Neural crest cell (in vitro differentiated cells): ENCODE data around the gene VPS37C. TPM values are rescaled to one million over a fixed set of nuclear protein-coding genes. Genes with fewer than 3 reads are reported as not detected.

Source experiments
- DNase-seq: peaks from one replicate; pipeline ENCODE4 v3.0.0; 2021; ENCODE audit warnings: low read depth, mixed read lengths, low spot score
- H3K27ac Mint-ChIP-seq: one replicate; pipeline ENCODE4 v1.8.0; 2021; ENCODE audit warnings: mild to moderate bottlenecking, mixed read lengths; ENCODE audit not compliant: unreplicated experiment
- H3K27me3 Mint-ChIP-seq: 2 replicates; pipeline ENCODE4 v1.8.0; 2021; ENCODE audit warnings: low read depth, mild to moderate bottlenecking, mixed read lengths
- H3K36me3 Mint-ChIP-seq: 2 replicates; pipeline ENCODE4 v1.8.0; 2021; ENCODE audit warnings: low read depth, mild to moderate bottlenecking, mixed read lengths
- H3K4me1 Mint-ChIP-seq: 2 replicates; pipeline ENCODE4 v1.8.0; 2021; ENCODE audit warnings: mixed read lengths
- H3K4me3 Mint-ChIP-seq: one replicate; pipeline ENCODE4 v1.8.0; 2021; ENCODE audit warnings: mild to moderate bottlenecking, mixed read lengths
- H3K9me3 Mint-ChIP-seq: 2 replicates; pipeline ENCODE4 v1.8.0; 2021; ENCODE audit warnings: mixed read lengths
- total RNA-seq: library from RNA; stranded (reverse); gene quantifications from 2 replicates; pipeline ENCODE4 v1.2.1, GENCODE V29; 2021
- TF ChIP-seq, protein P1 (sequence below): fragments of 200-600 bp; sonication (generic); conservative IDR thresholded peaks from 2 replicates; pipeline ENCODE4 v1.5.0; 2021; ENCODE audit warnings: antibody characterized with exemption, mild to moderate bottlenecking

Gene VPS37C
- total RNA-seq, 1 donor from 2014 or later, result 25.8 TPM

DNA sequence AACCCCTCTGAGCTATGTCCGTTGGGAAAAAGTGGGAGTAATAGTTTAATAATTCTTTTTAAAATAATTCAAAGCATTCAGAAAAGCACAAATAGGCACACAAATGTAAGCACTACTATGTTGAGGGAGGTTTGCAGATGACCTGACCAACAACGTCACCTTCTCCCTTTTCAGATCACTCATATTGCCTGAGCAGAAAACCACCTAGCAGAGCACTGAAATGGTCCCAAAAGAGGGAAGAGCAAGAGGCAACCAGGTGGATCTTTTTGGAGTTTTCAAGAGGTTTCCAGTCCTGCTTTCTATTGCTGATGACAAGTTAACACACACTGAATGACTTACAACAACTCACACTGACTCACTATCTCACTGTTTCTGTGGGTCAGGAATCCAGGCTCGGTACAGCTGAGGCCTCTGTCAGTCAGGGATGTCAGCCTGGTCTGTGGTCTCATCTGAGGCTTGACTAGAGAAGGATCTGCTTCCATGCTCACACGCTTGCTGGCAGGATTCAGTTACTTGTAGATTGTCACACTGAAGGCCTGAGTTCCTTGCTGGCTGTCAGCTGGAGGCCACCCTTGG lies 37.8 kb upstream of the VPS37C start:
- Mint-ChIP-seq H3K27ac (no peak overlapping the region), H3K36me3 (no peaks in the 10 kb centered on the region), H3K4me1 (peaks cover 4% of the 10 kb centered on the region), H3K9me3 (no peaks in the 10 kb centered on the region), H3K4me3 (no peak overlapping the region), H3K27me3 (peaks cover 6% of the 10 kb centered on the region)
- TF ChIP-seq, protein P1, sequence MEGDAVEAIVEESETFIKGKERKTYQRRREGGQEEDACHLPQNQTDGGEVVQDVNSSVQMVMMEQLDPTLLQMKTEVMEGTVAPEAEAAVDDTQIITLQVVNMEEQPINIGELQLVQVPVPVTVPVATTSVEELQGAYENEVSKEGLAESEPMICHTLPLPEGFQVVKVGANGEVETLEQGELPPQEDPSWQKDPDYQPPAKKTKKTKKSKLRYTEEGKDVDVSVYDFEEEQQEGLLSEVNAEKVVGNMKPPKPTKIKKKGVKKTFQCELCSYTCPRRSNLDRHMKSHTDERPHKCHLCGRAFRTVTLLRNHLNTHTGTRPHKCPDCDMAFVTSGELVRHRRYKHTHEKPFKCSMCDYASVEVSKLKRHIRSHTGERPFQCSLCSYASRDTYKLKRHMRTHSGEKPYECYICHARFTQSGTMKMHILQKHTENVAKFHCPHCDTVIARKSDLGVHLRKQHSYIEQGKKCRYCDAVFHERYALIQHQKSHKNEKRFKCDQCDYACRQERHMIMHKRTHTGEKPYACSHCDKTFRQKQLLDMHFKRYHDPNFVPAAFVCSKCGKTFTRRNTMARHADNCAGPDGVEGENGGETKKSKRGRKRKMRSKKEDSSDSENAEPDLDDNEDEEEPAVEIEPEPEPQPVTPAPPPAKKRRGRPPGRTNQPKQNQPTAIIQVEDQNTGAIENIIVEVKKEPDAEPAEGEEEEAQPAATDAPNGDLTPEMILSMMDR, result no peak
- no peak for DNase-seq

DNA sequence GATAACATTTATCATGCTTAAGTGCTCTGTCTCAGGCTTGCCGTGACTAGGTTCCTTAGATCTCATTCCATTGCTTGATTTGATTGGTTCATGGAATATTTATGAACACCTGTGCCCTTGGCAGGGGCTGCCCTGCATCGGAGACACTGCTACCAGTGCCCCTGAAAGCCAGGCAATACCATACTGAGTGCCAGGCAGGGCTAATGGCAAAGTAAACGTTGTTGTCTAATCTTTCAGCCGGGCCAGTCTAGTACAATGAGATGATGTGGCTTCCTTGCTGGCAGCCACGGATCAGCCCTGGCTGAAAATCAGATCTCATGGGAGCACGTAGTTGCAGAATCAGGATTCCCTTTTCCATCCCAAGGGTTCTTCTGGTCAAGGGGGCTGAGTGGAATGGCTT lies 37.1 kb upstream of the VPS37C start:
- no peak overlapping the region for H3K4me3 Mint-ChIP-seq
- H3K9me3 Mint-ChIP-seq, result no peaks in the 10 kb centered on the region
- H3K4me1 Mint-ChIP-seq, result peaks cover 4% of the 10 kb centered on the region
- no peaks in the 10 kb centered on the region for H3K36me3 Mint-ChIP-seq
- TF ChIP-seq, protein P1, result no peak
- H3K27ac Mint-ChIP-seq, result no peak overlapping the region
- H3K27me3 Mint-ChIP-seq, result peaks cover 6% of the 10 kb centered on the region
- no peak for DNase-seq

DNA sequence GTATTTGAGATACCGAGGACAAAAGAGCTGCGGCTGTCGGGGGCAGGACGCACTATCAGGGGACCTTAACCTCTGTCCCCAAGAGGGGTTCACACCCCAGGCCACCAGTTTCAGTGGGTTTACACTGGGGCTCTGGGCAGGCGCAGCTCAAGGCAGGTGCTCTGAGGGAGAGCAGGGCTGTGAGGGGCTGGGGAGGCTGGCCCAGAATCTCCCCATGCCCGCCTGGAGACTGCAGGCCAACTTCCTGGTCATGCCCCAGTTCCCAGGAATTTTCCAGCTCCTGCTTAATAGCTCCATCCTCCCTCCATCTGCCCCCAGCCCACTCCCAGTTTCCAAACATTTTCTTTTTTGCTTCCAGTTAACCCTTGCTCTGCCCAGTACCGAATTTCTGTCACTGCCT lies 34.5 kb upstream of the VPS37C start:
- Mint-ChIP-seq H3K4me1 (no peaks in the 10 kb centered on the region), H3K4me3 (no peak overlapping the region), H3K36me3 (no peaks in the 10 kb centered on the region), H3K27ac (no peak overlapping the region), H3K27me3 (peaks cover 4% of the 10 kb centered on the region), H3K9me3 (no peaks in the 10 kb centered on the region)
- no peak for DNase-seq
- TF ChIP-seq, protein P1, result no peak

DNA sequence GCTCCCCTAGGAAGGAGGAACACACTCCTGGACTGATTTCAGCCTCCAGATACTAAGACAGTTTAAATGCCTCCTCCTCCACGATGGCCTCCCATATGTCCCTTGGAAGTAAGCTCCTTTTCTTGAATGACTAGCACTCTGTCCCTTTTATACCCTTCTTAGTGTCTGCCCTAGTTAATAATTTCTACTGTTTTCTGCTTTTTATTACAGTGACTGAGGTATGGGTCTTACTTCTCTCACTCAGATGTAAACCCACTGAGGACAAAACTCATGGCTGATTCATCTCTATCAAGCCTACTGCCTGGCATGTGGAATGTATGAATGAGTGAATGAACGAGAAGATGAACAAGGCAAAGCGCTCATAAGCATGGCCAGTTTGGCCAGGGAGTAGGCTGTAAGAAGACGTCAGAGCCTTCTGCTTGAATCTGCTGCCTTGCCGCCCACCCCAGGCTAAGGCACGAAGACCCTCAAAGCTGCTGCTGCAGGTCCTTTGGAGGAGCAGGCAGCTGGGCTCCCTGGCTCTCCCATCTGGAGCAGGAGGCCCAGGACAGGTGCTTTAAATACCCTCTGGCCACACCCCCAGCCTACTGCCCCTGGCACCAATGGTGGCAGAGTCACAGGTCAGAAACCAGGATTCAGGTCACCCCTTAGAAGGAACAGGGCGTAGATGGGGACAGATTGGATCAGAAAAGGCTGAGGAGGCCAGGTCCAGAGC lies 33.9 kb upstream of the VPS37C start:
- TF ChIP-seq, protein P1, result no peak
- no peaks in the 10 kb centered on the region for H3K36me3 Mint-ChIP-seq
- DNase-seq, result no peak
- no peak overlapping the region for H3K4me3 Mint-ChIP-seq
- peaks cover 4% of the 10 kb centered on the region for H3K27me3 Mint-ChIP-seq
- H3K27ac Mint-ChIP-seq, result no peak overlapping the region
- H3K9me3 Mint-ChIP-seq, result no peaks in the 10 kb centered on the region
- H3K4me1 Mint-ChIP-seq, result no peaks in the 10 kb centered on the region

DNA sequence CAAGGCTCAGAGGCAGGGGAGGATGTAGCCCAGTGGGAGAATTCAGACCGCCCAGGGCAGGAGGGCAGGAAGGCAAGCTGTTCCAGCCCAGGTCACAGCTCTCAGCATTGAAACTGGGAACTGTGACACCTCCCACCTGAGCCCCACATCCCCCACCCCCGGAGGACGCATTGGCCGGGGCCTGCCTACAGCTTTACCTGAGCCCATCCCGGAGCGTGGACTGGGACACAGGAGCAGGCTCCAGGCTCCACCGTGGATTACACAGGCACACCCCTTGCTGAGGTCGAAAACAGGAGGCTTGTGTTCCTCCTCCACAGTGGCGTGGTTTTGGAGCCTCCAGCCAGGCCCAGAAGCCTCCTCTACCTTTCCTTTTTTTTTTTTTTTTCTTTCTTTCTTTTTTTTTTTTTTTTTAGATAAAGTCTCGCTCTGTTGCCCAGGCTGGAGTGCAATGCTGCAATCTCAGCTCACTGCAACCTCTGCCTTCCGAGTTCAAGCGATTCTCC lies 33.0 kb upstream of the VPS37C start:
- H3K9me3 Mint-ChIP-seq, result no peaks in the 10 kb centered on the region
- TF ChIP-seq, protein P1, result no peak
- no peak for DNase-seq
- no peak overlapping the region for H3K4me3 Mint-ChIP-seq
- peaks cover 4% of the 10 kb centered on the region for H3K27me3 Mint-ChIP-seq
- H3K4me1 Mint-ChIP-seq, result no peaks in the 10 kb centered on the region
- H3K27ac Mint-ChIP-seq, result no peak overlapping the region
- no peaks in the 10 kb centered on the region for H3K36me3 Mint-ChIP-seq
